ENCODE results near the gene SCN2A. TPM values are rescaled to one million over a fixed set of nuclear protein-coding genes. Genes with fewer than 3 reads are reported as not detected.
A peak's percentile ranks its signal among the peaks of the same experiment; 100 is the strongest.
"Not testable (repeated sequence)": the region's sequence is repeated elsewhere in the genome, so short reads cannot be mapped to it uniquely, and the experiment has no call there.

The SCN2A gene
- polyA plus RNA-seq, 4 donors, result 2.1 to 5.8 (median 2.7) TPM

GRCh38 chr2:165307317-165307716 is 68.1 kb downstream of the SCN2A start:
- DNase-seq (ENCODE audit: low read depth in 4 of 4, low spot score in 3 of 4), result no peak

DNA sequence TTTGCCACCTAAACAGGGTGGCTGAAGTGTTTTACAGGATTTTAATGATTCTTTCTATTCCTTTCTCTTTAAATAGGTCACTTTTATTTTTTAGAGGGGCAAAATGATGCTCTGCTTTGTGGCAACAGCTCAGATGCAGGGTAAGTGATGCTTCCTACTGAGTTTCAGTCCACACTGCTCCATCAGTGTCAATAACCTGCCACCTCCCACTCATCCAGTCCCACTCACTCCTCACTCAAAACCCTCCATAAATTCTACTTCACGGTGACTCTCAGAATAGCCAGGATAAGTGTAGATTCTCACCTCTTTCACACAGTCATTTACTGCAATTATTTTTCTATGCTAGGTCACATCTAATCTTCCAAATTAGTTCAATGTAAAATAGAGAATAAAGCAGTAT is 72.7 kb downstream of the SCN2A start:
- no peak for DNase-seq (ENCODE audit: low read depth in 4 of 4, low spot score in 3 of 4)

GRCh38 chr2:165312999-165313398 is 73.8 kb downstream of the SCN2A start:
- no peak for DNase-seq (ENCODE audit: low read depth in 4 of 4, low spot score in 3 of 4)

- no peak for DNase-seq (ENCODE audit: low read depth in 4 of 4, low spot score in 3 of 4)
Measured at GRCh38 chr2:165313509-165313908, 74.3 kb downstream of the SCN2A start.

GRCh38 chr2:165328272-165328671 is 89.1 kb downstream of the SCN2A start:
- DNase-seq (ENCODE audit: low read depth in 4 of 4, low spot score in 3 of 4), result no peak

GRCh38 chr2:165344276-165344675 is 105.1 kb downstream of the SCN2A start:
- not testable (repeated sequence) for DNase-seq (ENCODE audit: low read depth in 4 of 4, low spot score in 3 of 4)

GRCh38 chr2:165348441-165348840 is 109.2 kb downstream of the SCN2A start:
- no peak for DNase-seq (ENCODE audit: low read depth in 4 of 4, low spot score in 3 of 4)

DNA sequence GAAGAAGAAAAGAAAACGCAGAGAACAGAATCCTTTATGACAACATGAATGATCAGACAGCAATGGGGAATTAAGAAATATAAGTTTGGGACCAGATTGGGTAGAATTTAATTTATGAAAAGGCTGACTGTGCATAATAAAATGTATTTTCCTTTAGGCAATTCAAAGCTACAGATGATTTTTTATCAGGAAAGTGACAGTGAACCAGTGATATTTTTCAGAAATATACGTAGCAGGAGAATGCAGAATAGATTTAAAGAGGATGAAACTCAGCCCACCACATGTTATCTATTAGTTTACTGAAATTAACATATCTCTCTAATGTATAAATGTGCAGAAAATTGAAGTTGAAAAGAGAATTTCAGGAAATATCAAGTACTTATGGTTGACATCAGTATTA is 110.0 kb downstream of the SCN2A start:
- DNase-seq (ENCODE audit: low read depth in 4 of 4, low spot score in 3 of 4), result no peak

- no peak for DNase-seq (ENCODE audit: low read depth in 4 of 4, low spot score in 3 of 4)
Measured at GRCh38 chr2:165357758-165358157, 118.5 kb downstream of the SCN2A start.

DNA sequence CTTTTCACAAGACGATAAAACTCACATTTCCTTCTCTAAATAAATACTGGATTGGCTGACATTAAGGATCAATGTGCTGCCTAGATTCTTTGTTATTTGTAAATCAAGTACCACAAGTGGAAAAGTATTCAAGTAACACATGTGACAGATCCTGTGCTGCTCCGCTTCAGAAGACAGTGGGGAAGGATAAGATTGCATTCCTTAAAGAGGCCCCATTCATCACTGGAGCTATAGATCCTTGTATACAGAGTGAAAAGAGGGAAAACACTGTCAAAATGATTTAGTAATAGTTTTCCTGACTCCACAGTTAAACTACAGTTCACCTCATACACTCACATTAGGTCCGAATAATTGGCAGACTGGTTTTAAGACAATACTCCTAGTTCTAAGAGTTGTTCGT is 122.3 kb downstream of the SCN2A start:
- peak in 1 of 4 donors; percentile 14 for DNase-seq (ENCODE audit: low read depth in 4 of 4, low spot score in 3 of 4)

- DNase-seq (ENCODE audit: low read depth in 4 of 4, low spot score in 3 of 4), result no peak
Measured at GRCh38 chr2:165369131-165369897, 130.1 kb downstream of the SCN2A start.

- DNase-seq (ENCODE audit: low read depth in 4 of 4, low spot score in 3 of 4), result no peak
Measured at GRCh38 chr2:165369898-165370296, 130.7 kb downstream of the SCN2A start.

DNA sequence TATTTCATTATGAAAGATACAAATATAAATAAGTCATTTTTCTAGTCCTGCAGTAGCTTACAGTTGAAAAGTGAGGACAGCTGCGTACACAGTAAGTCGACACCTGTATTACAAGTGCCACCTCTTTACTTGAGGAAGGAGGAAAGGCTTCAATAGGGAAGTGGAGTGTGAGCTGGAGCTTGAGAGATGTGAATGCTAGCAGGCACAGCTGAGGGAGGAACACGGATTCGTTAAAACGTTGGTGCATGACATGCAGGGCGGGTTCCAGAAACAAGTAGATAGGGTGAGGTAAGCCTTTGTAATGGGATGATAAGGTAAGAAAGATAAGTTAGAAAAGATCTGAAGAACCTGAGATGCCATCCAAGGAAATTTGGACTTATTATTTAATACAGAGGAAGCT is 132.1 kb downstream of the SCN2A start:
- no peak for DNase-seq (ENCODE audit: low read depth in 4 of 4, low spot score in 3 of 4)

GRCh38 chr2:165373278-165374010 is 134.2 kb downstream of the SCN2A start:
- no peak for DNase-seq (ENCODE audit: low read depth in 4 of 4, low spot score in 3 of 4)

DNA sequence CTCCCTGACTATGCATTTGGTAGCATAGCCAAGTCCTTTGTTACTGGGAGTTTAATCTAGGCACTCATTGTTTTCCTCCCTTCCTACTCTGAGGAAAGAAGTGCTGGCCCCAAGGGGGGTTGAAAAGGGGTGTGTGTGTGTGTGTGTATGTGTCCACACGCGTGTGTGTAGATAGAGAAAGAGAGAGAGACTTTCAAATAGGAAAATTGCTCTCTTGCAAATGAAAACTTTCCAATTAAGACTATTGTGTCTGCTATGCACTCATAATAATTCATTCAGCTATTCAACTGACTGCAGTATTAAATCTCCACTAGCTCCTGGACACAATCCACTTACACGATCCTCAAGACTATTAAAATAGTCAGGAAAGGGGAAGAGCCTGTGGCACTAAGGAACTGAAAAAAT is 137.4 kb downstream of the SCN2A start:
- DNase-seq (ENCODE audit: low read depth in 4 of 4, low spot score in 3 of 4), result no peak

DNA sequence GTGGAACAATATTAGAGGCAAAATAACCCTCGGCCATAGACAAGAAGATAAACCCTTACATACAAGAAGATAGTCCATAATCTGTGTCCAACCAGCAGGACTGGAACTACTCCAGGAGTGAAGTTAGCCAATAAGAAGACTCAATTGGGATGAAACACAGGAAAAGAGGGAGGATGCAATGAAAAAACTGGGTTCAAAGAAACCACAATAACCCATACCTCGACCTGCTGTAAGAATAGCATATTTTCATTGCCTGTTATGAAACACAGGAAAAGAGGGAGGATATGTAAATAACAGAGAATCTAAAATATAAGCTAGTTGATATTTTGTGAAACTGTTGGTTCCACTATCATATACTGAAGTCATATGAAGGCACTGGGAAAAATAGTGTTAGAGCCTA is 143.1 kb downstream of the SCN2A start:
- DNase-seq (ENCODE audit: low read depth in 4 of 4, low spot score in 3 of 4), result no peak

- DNase-seq (ENCODE audit: low read depth in 4 of 4, low spot score in 3 of 4), result no peak
Measured at GRCh38 chr2:165390875-165391274, 151.7 kb downstream of the SCN2A start.

GRCh38 chr2:165391791-165392190 is 152.6 kb downstream of the SCN2A start:
- DNase-seq (ENCODE audit: low read depth in 4 of 4, low spot score in 3 of 4), result no peak

GRCh38 chr2:165398603-165399002 is 159.4 kb downstream of the SCN2A start:
- not testable (repeated sequence) for DNase-seq (ENCODE audit: low read depth in 4 of 4, low spot score in 3 of 4)

DNA sequence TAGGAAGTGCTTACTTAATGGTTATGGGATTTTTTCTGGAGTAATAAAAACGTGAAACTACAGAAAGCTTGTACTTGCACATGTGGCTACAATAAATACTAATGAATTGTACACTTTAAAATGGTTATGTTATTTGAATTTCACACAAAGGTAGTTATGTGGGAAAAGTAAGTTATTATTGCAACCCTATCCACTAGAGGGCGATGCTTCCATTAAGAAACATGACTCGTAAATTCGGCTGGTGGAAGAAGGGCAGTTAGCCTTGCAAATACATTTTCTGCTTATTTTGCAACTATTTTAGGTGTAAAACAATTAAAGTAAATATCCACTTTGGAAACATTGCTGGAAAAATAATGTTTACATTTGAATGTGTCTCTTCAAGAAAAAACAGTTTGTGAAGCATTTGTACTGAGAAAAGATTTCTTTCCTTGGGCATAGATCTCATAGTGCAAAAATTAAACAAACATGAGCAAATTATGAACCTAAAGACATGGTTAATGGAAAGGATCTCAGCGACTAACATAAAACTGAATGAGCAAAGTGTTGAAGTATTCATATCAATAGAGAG is 162.2 kb downstream of the SCN2A start:
- peak in 3 of 4 donors; percentile 46 to 57 (median 53) for DNase-seq (ENCODE audit: low read depth in 4 of 4, low spot score in 3 of 4)

DNA sequence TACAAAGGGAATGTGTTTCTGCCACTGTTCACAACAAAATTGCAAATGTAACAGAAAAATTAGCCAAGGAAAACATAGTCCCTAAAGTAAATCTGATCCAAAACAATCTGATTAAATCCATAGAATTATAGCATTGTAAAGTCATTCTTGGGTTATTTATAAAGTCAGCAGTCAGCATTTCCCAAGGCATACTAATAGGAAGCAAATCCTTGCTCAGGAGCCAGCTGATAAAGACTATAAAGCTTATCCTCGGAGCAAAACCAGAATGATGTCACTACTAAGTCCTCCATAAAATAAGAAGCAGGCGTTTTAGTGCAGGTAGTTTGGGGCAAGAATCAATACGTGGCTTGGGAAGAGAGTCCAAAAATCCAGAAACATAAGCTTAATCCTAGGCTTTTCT is 162.9 kb downstream of the SCN2A start:
- no peak for DNase-seq (ENCODE audit: low read depth in 4 of 4, low spot score in 3 of 4)

GRCh38 chr2:165406173-165406572 is 167.0 kb downstream of the SCN2A start:
- DNase-seq (ENCODE audit: low read depth in 4 of 4, low spot score in 3 of 4), result no peak

All from left renal pelvis (tissue), 4 donors.